ENCODE data around the gene PAFAH2.

DNA sequence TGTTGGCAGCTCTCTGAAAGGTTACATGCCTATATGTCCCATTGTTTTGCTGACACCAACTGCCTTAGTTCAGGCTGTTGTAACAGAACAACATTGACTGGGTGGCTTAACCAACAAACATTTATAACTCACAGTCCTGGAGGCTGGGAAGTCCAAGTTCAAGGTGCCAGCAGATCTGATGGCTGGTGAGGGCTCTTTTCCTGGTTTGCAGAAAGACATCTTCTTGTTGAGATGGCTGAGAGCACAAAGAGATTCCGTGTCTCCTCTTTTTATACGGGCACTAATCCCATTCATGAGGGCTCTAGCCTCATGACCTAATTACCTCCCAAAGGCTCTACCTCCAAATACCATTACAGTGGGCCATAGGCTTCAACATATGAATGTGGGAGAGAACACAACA is 81.4 kb downstream of the PAFAH2 start:
- TF ChIP-seq, protein P1, sequence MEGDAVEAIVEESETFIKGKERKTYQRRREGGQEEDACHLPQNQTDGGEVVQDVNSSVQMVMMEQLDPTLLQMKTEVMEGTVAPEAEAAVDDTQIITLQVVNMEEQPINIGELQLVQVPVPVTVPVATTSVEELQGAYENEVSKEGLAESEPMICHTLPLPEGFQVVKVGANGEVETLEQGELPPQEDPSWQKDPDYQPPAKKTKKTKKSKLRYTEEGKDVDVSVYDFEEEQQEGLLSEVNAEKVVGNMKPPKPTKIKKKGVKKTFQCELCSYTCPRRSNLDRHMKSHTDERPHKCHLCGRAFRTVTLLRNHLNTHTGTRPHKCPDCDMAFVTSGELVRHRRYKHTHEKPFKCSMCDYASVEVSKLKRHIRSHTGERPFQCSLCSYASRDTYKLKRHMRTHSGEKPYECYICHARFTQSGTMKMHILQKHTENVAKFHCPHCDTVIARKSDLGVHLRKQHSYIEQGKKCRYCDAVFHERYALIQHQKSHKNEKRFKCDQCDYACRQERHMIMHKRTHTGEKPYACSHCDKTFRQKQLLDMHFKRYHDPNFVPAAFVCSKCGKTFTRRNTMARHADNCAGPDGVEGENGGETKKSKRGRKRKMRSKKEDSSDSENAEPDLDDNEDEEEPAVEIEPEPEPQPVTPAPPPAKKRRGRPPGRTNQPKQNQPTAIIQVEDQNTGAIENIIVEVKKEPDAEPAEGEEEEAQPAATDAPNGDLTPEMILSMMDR (IDR thresholded peaks at IDR 0.05): no peak
- no peak for TF ChIP-seq POLR2A (IDR thresholded peaks at IDR 0.05)

Measured in stomach (tissue), 4 donors.